Gastrocnemius medialis (tissue), 4 donors: Measurements from ENCODE around the gene RUFY1.

Experiments
- CTCF ChIP-seq, 5 experiments: fragments of 450-650 bp in 3 of 5; fragments of 200-600 bp in 2 of 5; sonication (generic) in 2 of 5; IDR thresholded peaks in 4 of 5; conservative IDR thresholded peaks in 1 of 5; 1 replicate in 4 of 5; 2 replicates in 1 of 5; pipeline ENCODE4 v1.5.1; 2016 to 2019; ENCODE audit warnings: antibody characterized with exemption in 5 of 5, mild to moderate bottlenecking in 3 of 5, moderate library complexity in 3 of 5
- POLR2A ChIP-seq, 2 donors: fragments of 450-650 bp; IDR thresholded peaks; one replicate each; pipeline ENCODE4 v1.6.1; 2017; ENCODE audit warnings: antibody characterized with exemption in 2 of 2, mild to moderate bottlenecking in 2 of 2, moderate library complexity in 2 of 2

DNA sequence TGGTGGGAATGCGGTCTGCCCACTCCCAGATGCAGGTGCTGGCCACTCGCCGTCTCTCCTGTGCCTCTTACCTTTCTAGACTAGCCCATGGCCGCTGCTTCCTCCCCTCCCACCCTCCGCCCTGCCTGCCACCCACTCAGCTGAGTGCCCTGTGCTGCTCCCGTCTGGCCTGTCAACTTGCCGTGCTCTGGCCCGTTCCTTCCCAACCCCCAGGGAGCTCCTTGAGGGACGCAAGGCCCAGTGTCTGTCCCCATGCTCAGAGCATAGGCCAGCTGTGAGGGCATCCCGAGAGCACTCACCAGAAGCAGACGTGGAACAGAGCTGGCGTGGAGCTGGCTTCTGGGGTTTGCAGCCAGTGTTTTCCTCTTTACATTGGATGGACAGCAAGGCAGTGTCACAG lies 53.0 kb downstream of the RUFY1 start:
- TF ChIP-seq CTCF (IDR thresholded peaks at IDR 0.05 in 4 of 5, conservative IDR thresholded peaks at IDR 0.05 in 1 of 5) (no peak), POLR2A (IDR thresholded peaks at IDR 0.05) (no peak)
